Glutamatergic neuron (in vitro differentiated cells): ENCODE results near the gene CXorf38. TPM values are rescaled to one million over a fixed set of nuclear protein-coding genes. Genes with fewer than 3 reads are reported as not detected.

ENCODE experiments used
- DNase-seq: peaks from one replicate; pipeline ENCODE4 v3.0.0; 2022
- H3K27ac Mint-ChIP-seq: one replicate; pipeline ENCODE4 v1.8.0; 2020; ENCODE audit warnings: mild to moderate bottlenecking, mixed read lengths, inconsistent platforms; ENCODE audit not compliant: unreplicated experiment
- H3K27me3 Mint-ChIP-seq: one replicate; pipeline ENCODE4 v1.8.0; 2020; ENCODE audit warnings: mild to moderate bottlenecking, moderate library complexity, mixed read lengths, inconsistent platforms; ENCODE audit not compliant: unreplicated experiment
- H3K36me3 Mint-ChIP-seq: one replicate; pipeline ENCODE4 v1.8.0; 2020; ENCODE audit warnings: mild to moderate bottlenecking, mixed read lengths, inconsistent platforms; ENCODE audit not compliant: unreplicated experiment
- H3K4me1 Mint-ChIP-seq: one replicate; pipeline ENCODE4 v1.8.0; 2020; ENCODE audit warnings: mild to moderate bottlenecking, low read depth, mixed read lengths, inconsistent platforms; ENCODE audit not compliant: unreplicated experiment
- H3K4me3 Mint-ChIP-seq: one replicate; pipeline ENCODE4 v1.8.0; 2020; ENCODE audit warnings: mild to moderate bottlenecking, mixed read lengths, inconsistent platforms; ENCODE audit not compliant: unreplicated experiment
- H3K9me3 Mint-ChIP-seq: one replicate; pipeline ENCODE4 v1.8.0; 2020; ENCODE audit warnings: mild to moderate bottlenecking, moderate library complexity, mixed read lengths, inconsistent platforms; ENCODE audit not compliant: unreplicated experiment
- CTCF ChIP-seq: fragments of 200-600 bp; sonication (generic); IDR thresholded peaks from one replicate; pipeline ENCODE4 v1.5.0; 2021; ENCODE audit not compliant: partially characterized antibody, unreplicated experiment
- total RNA-seq: library from RNA; stranded (reverse); fragmentation: NEBNext Ultra II Directional; extraction: Animal tissue kit (Norgen Biotek cat#: 25700); gene quantifications from one replicate; pipeline ENCODE4 v1.2.1, GENCODE V29; 2021; ENCODE audit not compliant: unreplicated experiment

Gene CXorf38
- total RNA-seq, 1 donor from 2014 or later = 7.8 TPM

DNA sequence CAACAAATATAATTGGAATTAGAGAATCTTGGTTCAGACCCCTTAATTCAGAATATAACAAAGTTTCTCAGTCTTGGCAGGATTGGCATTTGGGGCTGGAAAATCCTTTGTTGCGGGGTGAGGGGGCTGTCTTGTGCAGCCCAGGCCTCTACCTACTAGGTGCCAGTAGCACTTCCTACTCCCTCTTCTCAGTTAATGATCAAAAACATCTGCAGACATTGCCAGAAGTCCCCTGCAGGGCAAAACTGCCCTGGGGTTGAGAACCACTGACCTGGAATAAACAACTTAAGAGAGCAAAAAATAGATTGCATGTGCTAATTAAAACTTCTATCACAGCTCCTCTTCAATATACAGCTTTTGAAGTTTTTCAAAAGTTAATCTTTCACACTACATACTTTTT lies 36.7 kb upstream of the CXorf38 start:
- DNase-seq = no peak
- Mint-ChIP-seq H3K27ac (no peak overlapping the region), H3K4me3 (no peak overlapping the region)

DNA sequence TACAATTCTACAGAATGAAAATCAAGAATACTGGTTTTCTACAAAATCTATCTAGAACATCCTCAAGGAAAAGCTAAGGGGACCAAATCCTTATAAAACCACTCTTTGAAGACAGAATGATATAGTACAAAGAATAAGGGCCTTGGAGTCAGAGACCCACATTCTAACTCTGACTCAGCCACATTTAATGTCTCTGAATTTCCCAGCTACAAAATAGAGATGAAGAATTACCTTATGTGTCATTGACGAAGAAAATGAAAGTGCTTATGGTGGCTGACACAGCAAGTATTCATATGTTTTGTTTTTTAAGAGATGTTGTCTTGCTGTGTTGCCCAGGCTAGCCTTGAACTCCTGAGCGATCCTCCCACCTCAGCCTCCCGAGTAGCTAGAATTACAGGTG lies 35.9 kb upstream of the CXorf38 start:
- H3K36me3 Mint-ChIP-seq = no peaks in the 10 kb centered on the region
- H3K9me3 Mint-ChIP-seq = peaks cover 1% of the 10 kb centered on the region
- no peak overlapping the region for H3K4me3 Mint-ChIP-seq
- peaks cover 3% of the 10 kb centered on the region for H3K27me3 Mint-ChIP-seq
- H3K27ac Mint-ChIP-seq = no peak overlapping the region
- no peak for DNase-seq
- TF ChIP-seq CTCF = no peak
- peaks cover 3% of the 10 kb centered on the region for H3K4me1 Mint-ChIP-seq

More for the DNA sequence above, 36.7 kb upstream of the CXorf38 start:
- H3K9me3 Mint-ChIP-seq = peaks cover 1% of the 10 kb centered on the region
- TF ChIP-seq CTCF = no peak
- no peaks in the 10 kb centered on the region for H3K36me3 Mint-ChIP-seq
- peaks cover 3% of the 10 kb centered on the region for H3K27me3 Mint-ChIP-seq
- H3K4me1 Mint-ChIP-seq = peaks cover 3% of the 10 kb centered on the region

DNA sequence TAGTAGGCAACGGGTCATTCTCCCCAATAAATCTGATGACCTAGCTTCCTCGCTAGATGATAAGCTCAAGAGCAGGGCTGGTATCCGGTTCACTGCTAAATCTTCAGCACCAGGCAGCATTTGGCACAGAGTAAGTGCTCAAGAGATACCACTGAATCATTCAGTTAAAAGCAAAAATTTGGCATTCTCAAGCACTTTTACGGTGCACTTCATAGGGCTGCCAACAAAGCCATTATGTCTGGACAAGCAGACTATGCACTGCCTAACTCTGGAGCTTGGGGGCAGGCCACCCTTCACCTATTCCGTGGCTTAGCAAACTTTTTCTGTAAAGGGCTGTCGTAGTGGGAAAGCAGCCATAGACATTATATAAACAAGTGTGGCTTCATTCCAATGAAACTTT lies 23.8 kb upstream of the CXorf38 start:
- Mint-ChIP-seq H3K27me3 (peaks cover 1% of the 10 kb centered on the region), H3K4me1 (no peaks in the 10 kb centered on the region), H3K27ac (no peak overlapping the region), H3K36me3 (no peaks in the 10 kb centered on the region), H3K9me3 (peaks cover 5% of the 10 kb centered on the region), H3K4me3 (no peak overlapping the region)
- no peak for DNase-seq
- TF ChIP-seq CTCF = no peak

DNA sequence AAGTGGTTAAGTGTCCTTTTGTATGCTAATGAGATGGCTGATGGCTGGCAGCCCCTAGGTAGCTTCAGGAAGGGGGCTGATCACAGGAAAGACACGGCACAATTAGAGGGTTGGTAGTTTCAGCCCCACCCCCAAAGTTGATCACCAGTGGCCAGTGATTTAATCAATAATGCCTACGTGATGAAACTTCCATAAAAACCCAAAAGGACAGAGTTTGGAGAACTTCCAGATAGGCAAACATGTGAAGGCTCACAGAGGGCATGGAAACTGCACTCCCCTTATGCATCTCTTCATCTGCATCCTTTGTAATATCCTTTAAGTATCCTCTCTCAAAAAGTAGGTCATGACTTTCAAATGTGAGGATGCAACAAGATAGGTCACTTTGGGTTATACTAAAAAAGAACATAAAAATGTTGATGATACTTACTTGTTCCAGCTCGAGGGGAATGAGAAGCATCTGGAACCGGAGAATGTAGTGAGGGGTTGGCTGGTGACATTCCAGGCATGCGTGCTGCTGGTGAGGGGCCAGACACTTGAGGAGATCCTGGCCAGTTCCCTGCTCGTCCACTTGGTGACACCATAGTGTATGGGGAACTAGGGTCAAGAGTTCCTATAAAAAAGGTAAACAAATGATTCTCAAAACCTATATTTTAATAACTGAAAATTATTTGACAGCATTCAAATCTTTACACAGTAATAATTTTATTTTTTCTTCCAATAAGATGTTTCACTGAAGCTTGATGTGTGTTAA lies 16.7 kb upstream of the CXorf38 start:
- H3K4me3 Mint-ChIP-seq = no peak overlapping the region
- no peak for DNase-seq
- H3K36me3 Mint-ChIP-seq = no peaks in the 10 kb centered on the region
- H3K4me1 Mint-ChIP-seq = no peaks in the 10 kb centered on the region
- H3K27me3 Mint-ChIP-seq = no peaks in the 10 kb centered on the region
- H3K9me3 Mint-ChIP-seq = peaks cover 3% of the 10 kb centered on the region
- no peak overlapping the region for H3K27ac Mint-ChIP-seq
- no peak for TF ChIP-seq CTCF

GRCh38 chrX:40663078-40663740 lies 15.8 kb upstream of the CXorf38 start:
- no peaks in the 10 kb centered on the region for H3K4me1 Mint-ChIP-seq
- no peak overlapping the region for H3K4me3 Mint-ChIP-seq
- no peaks in the 10 kb centered on the region for H3K36me3 Mint-ChIP-seq
- no peaks in the 10 kb centered on the region for H3K27me3 Mint-ChIP-seq
- no peak for TF ChIP-seq CTCF
- no peak overlapping the region for H3K27ac Mint-ChIP-seq
- no peak for DNase-seq
- peaks cover 3% of the 10 kb centered on the region for H3K9me3 Mint-ChIP-seq
